HepG2 (cell line): ENCODE measurements around the gene C1orf226. TPM values are rescaled to one million over a fixed set of nuclear protein-coding genes. Genes with fewer than 3 reads are reported as not detected.
"Not testable (repeated sequence)": the region's sequence is repeated elsewhere in the genome, so short reads cannot be mapped to it uniquely, and the experiment has no call there.

Source experiments
- ATAC-seq: fragments of 200-7000 bp; cut with Tn5 transposase; 3 replicates; pipeline ENCODE4 v1.9.1; 2020; ENCODE audit warnings: mild to moderate bottlenecking, moderate library complexity
- BruUV-seq: library from RNA; stranded (reverse); fragments of 400-500 nt; replicated peaks from 2 replicates; lab custom pipeline; 2021; lab: Mats Ljungman, UMichigan
- CTCF ChIA-PET: fragments of 300-600 bp; formaldehyde crosslinking; extraction: SDS; loops from one replicate; lab custom pipeline; 2021; ENCODE audit warnings: low total read pairs, inconsistent platforms, low intra/inter-chr PET ratio; lab: Yijun Ruan, JAX
- POLR2A ChIA-PET: fragments of 350-600 bp; sonication (Branson Sonifier 250); formaldehyde crosslinking; loops from one replicate; lab custom pipeline; 2020; ENCODE audit warnings: antibody characterized with exemption, inconsistent platforms; lab: Yijun Ruan, JAX
- DNase-seq: peaks from one replicate; pipeline ENCODE4 v3.0.0-alpha.2; 2015; ENCODE audit warnings: low spot score
- FAIRE-seq: peaks from 3 replicates; lab custom pipeline; 2011; peaks lifted over from hg19 to GRCh38; lab: Jason Lieb, UNC
- H2AFZ ChIP-seq: one replicate; pipeline ENCODE4 v1.6.1; 2011; ENCODE audit warnings: low read length, inconsistent platforms
- H3K27ac ChIP-seq: fragments of 300-600 bp; 3 replicates; pipeline ENCODE4 v1.8.0; 2011; ENCODE audit warnings: mixed run types, mild to moderate bottlenecking, mixed read lengths, low read length, inconsistent platforms; ENCODE audit not compliant: insufficient read depth; ENCODE audit errors: extremely low read length
- H3K27me3 ChIP-seq, 2 experiments: fragments of 200-600 bp in 1 of 2; 2 replicates in 1 of 2; 3 replicates in 1 of 2; pipeline versions ENCODE4 v1.6.0 to v1.8.0; 2011; ENCODE audit warnings: low read length in 2 of 2, mild to moderate bottlenecking in 2 of 2, moderate library complexity in 2 of 2, inconsistent platforms in 1 of 2; ENCODE audit not compliant: insufficient read depth in 2 of 2, control insufficient read depth in 1 of 2
- H3K36me3 ChIP-seq, 2 experiments: fragments of 200-600 bp in 1 of 2; replicated peaks in 1 of 2; 2 replicates in 1 of 2; 3 replicates in 1 of 2; pipeline versions ENCODE4 v1.5.1 to v1.8.0; 2011; ENCODE audit warnings: low read length in 2 of 2, inconsistent platforms in 1 of 2; ENCODE audit not compliant: insufficient read depth in 2 of 2, control insufficient read depth in 1 of 2
- H3K4me1 ChIP-seq: 2 replicates; pipeline ENCODE4 v1.5.1; 2012; ENCODE audit warnings: low read length, inconsistent platforms; ENCODE audit not compliant: insufficient read depth
- H3K4me2 ChIP-seq: 2 replicates; pipeline ENCODE4 v1.6.0; 2011; ENCODE audit warnings: low read depth, low read length, inconsistent platforms
- H3K4me3 ChIP-seq, 3 experiments: fragments of 200-600 bp in 1 of 3; sonication (generic), shearing (Covaris generic) in 1 of 3; replicated peaks in 1 of 3; 2 replicates each; pipeline ENCODE4 v1.5.1; 2011 to 2016; ENCODE audit warnings: low read length in 3 of 3, inconsistent platforms in 2 of 3, low read depth in 2 of 3, mild to moderate bottlenecking in 2 of 3, control low read depth in 1 of 3, mixed read lengths in 1 of 3; ENCODE audit not compliant: insufficient read depth in 1 of 3
- H3K79me2 ChIP-seq: one replicate; pipeline ENCODE4 v1.6.1; 2011; ENCODE audit warnings: low read length, inconsistent platforms; ENCODE audit not compliant: insufficient read depth
- H3K9ac ChIP-seq: 2 replicates; pipeline ENCODE4 v1.6.0; 2011; ENCODE audit warnings: mild to moderate bottlenecking, low read depth, low read length, inconsistent platforms; ENCODE audit not compliant: insufficient read depth
- H3K9me3 ChIP-seq: 2 replicates; pipeline ENCODE4 v1.5.1; 2012; ENCODE audit warnings: mild to moderate bottlenecking, low read length
- H4K20me1 ChIP-seq: 2 replicates; pipeline ENCODE4 v1.6.0; 2011; ENCODE audit warnings: inconsistent platforms, mild to moderate bottlenecking, low read length, moderate library complexity; ENCODE audit not compliant: insufficient read depth
- E2F2 ChIP-seq: sonication (generic); formaldehyde crosslinking; IDR thresholded peaks from 2 replicates; pipeline ENCODE4 v1.4.0; 2020; ENCODE audit warnings: missing genetic modification reagents, borderline replicate concordance
- EEA1 ChIP-seq: sonication (generic); formaldehyde crosslinking; IDR thresholded peaks from 2 replicates; pipeline ENCODE4 v1.5.1; 2020; ENCODE audit warnings: mild to moderate bottlenecking, missing genetic modification reagents, borderline replicate concordance
- GTF2F1 ChIP-seq: fragments of 150-350 bp; IDR thresholded peaks from 2 replicates; pipeline ENCODE4 v1.6.1; 2014; ENCODE audit warnings: low read length
- HNRNPH1 ChIP-seq: fragments of 200-400 bp; formaldehyde crosslinking; optimal IDR thresholded peaks from 2 replicates; pipeline ENCODE3; 2017; ENCODE audit warnings: mild to moderate bottlenecking, low read depth, low read length
- KLF9 ChIP-seq: IDR thresholded peaks from 2 replicates; pipeline ENCODE4 v1.6.1; 2016; ENCODE audit warnings: low read depth
- MAFF ChIP-seq: IDR thresholded peaks from 2 replicates; pipeline ENCODE4 v1.6.1; 2011; ENCODE audit warnings: low read depth, low read length, improper control_type of control experiment
- MIXL1 ChIP-seq: IDR thresholded peaks from 2 replicates; pipeline ENCODE4 v1.6.1; 2016
- NFE2L1 ChIP-seq: sonication (generic); formaldehyde crosslinking; IDR thresholded peaks from 2 replicates; pipeline ENCODE4 v1.4.0; 2020; ENCODE audit warnings: missing genetic modification reagents, mild to moderate bottlenecking, borderline replicate concordance
- NFIB ChIP-seq: sonication (generic); formaldehyde crosslinking; IDR thresholded peaks from 2 replicates; pipeline ENCODE4 v1.9.0; 2021; ENCODE audit warnings: missing genetic modification reagents, mild to moderate bottlenecking, borderline replicate concordance
- NR2F2 ChIP-seq: IDR thresholded peaks from 2 replicates; pipeline ENCODE4 v1.6.1; 2012; ENCODE audit warnings: low read depth, inconsistent platforms, borderline replicate concordance
- POLR2A ChIP-seq, 2 experiments: IDR thresholded peaks; 2 replicates each; pipeline ENCODE4 v1.6.1; 2011; ENCODE audit warnings: low read depth in 2 of 2, low read length in 2 of 2, mild to moderate bottlenecking in 1 of 2, moderate library complexity in 1 of 2; ENCODE audit not compliant: insufficient read depth in 1 of 2
- SRSF4 ChIP-seq: fragments of 200-400 bp; formaldehyde crosslinking; IDR thresholded peaks from one replicate; pipeline ENCODE4 v1.6.1; 2018; ENCODE audit warnings: mild to moderate bottlenecking, low read depth, low read length, moderate library complexity; ENCODE audit not compliant: poor library complexity, severe bottlenecking
- TBX2 ChIP-seq: sonication (generic); formaldehyde crosslinking; IDR thresholded peaks from 2 replicates; pipeline ENCODE4 v1.5.0; 2020; ENCODE audit warnings: missing genetic modification reagents, mild to moderate bottlenecking, borderline replicate concordance
- ZNF576 ChIP-seq: sonication (generic); formaldehyde crosslinking; IDR thresholded peaks from 2 replicates; pipeline ENCODE4 v1.4.0; 2020; ENCODE audit warnings: mild to moderate bottlenecking, missing genetic modification reagents
- ZNF639 ChIP-seq: conservative IDR thresholded peaks from 2 replicates; pipeline ENCODE4 v1.6.1; 2018; ENCODE audit warnings: missing genetic modification reagents
- ZNF772 ChIP-seq: sonication (generic); formaldehyde crosslinking; IDR thresholded peaks from 2 replicates; pipeline ENCODE4 v1.5.0; 2020; ENCODE audit warnings: mild to moderate bottlenecking, missing genetic modification reagents
- WGBS: methylation state at CpG from one replicate; pipeline ENCODE4 v1.1.6; 2017; ENCODE audit warnings: low lambda C conversion rate; 5-methylcytosine and 5-hydroxymethylcytosine counted together
- in situ Hi-C: cut with HindIII; loops from 2 replicates; pipeline ENCODE4 v1.10.0; 2017; ENCODE audit warnings: low pct_unique_long_range_greater_than_20kb; ENCODE audit not compliant: extremely low pct_ligation_motif_present
- intact Hi-C: fragments of 100-400 bp; cut with micrococcal nuclease; formaldehyde crosslinking; loops from one replicate; pipeline ENCODE4 v1.10.0; 2022; ENCODE audit not compliant: unreplicated experiment
- polyA plus RNA-seq, 8 experiments: library from polyadenylated mRNA; depleted of rRNA in 3 of 8; stranded (reverse) in 7 of 8; unstranded in 1 of 8; fragments of >200 nt; fragmentation: Illumina TruSeq in 4 of 8; extraction: Trizol in 4 of 8; gene quantifications; 2 replicates each; pipeline versions ENCODE4 v1.2.1 to v1.2.3, GENCODE V29; 2011 to 2016; ENCODE audit warnings: low read depth in 4 of 8, missing spikeins in 1 of 8, mixed read lengths in 1 of 8; ENCODE audit not compliant: insufficient read depth in 1 of 8
- total RNA-seq, 5 experiments: library from RNA; depleted of rRNA; stranded (reverse); fragments of >200 nt; fragmentation: Illumina TruSeq; extraction: Trizol; gene quantifications; 2 replicates each; pipeline ENCODE4 v1.2.3, GENCODE V29; 2016; ENCODE audit warnings: low read depth in 1 of 5

C1orf226 gene
- total and polyA plus RNA-seq, 2 of the 13 experiments (the other 11 are each of a cell fraction or from before 2014, with no cell fraction given), result 4.7 to 4.9 TPM

- intact Hi-C loops (no loop called here), in situ Hi-C loops (no loop called here)
- WGBS, result 22% methylated on average over 4 of the region's 4 CpGs
- ChIA-PET CTCF (no interaction called here), POLR2A (no interaction called here)
- H3K9me3 ChIP-seq, result no peaks in the 10 kb centered on the region
- FAIRE-seq (no peak), DNase-seq (no peak), ATAC-seq (no peak)
- TF ChIP-seq GTF2F1, result no peak
- no peak for TF ChIP-seq EEA1
- no peak for TF ChIP-seq POLR2A (IDR thresholded peaks at IDR 0.05; ENCODE audit: insufficient read depth in 1 of 2, low read depth in 2 of 2, low read length in 2 of 2)
- no peak for TF ChIP-seq HNRNPH1
- no peak for TF ChIP-seq ZNF772
- no peak for TF ChIP-seq NFIB (CRISPR knock-in tag)
- TF ChIP-seq ZNF576 (CRISPR knock-in tag), result no peak
- no peak for TF ChIP-seq MAFF
- TF ChIP-seq NFE2L1, result no peak
- TF ChIP-seq KLF9 (CRISPR knock-in tag), result no peak
- no peak for TF ChIP-seq TBX2
- TF ChIP-seq SRSF4, result no peak
- TF ChIP-seq MIXL1, result no peak
- no peak for TF ChIP-seq E2F2 (CRISPR knock-in tag)
- TF ChIP-seq NR2F2, result no peak
- no peak for TF ChIP-seq ZNF639 (CRISPR knock-in tag)
- no peak overlapping the region for H3K4me2 ChIP-seq
- no peak overlapping the region for H2AFZ ChIP-seq
- BruUV-seq, result no TSS peak
- H3K4me3 ChIP-seq, result no peak overlapping the region
- no peak overlapping the region for H3K27ac ChIP-seq
- H3K4me1 ChIP-seq, result no peaks in the 10 kb centered on the region
- no peaks in the 10 kb centered on the region for H3K79me2 ChIP-seq
- H3K9ac ChIP-seq, result no peak overlapping the region
- no peaks in the 10 kb centered on the region for H3K36me3 ChIP-seq
- H3K27me3 ChIP-seq, result no peaks in the 10 kb centered on the region
- H4K20me1 ChIP-seq, result no peaks in the 10 kb centered on the region
Observed at GRCh38 chr1:162430583-162430982, 49.1 kb downstream of the C1orf226 start.

GRCh38 chr1:162432977-162433713 lies 51.6 kb downstream of the C1orf226 start:
- H3K9ac ChIP-seq, BruUV-seq, CTCF ChIA-PET, FAIRE-seq, H3K4me3 ChIP-seq, H3K9me3 ChIP-seq, POLR2A ChIA-PET, H3K4me2 ChIP-seq, H3K79me2 ChIP-seq, DNase-seq, H3K27me3 ChIP-seq, H4K20me1 ChIP-seq, ATAC-seq, H3K36me3 ChIP-seq, H3K27ac ChIP-seq, H3K4me1 ChIP-seq, intact Hi-C loops, H2AFZ ChIP-seq, in situ Hi-C loops: not testable (repeated sequence)
- 94% methylated on average over 4 of the region's 47 CpGs for WGBS
